ENCODE data around the gene NSD2. TPM values are rescaled to one million over a fixed set of nuclear protein-coding genes. Genes with fewer than 3 reads are reported as not detected.
"Not testable (repeated sequence)": the region's sequence is repeated elsewhere in the genome, so short reads cannot be mapped to it uniquely, and the experiment has no call there.

Gene NSD2
- total RNA-seq, 6 experiments from 2014 or later, result 65.2 to 121 (median 109) TPM

GRCh38 chr4:1991087-1991486, 119.9 kb downstream of the NSD2 start:
- Mint-ChIP-seq H3K27ac (no peak overlapping the region), H3K27me3 (ENCODE audit: insufficient read depth) (no peaks in the 10 kb centered on the region; the same call in 1 of the 2 replicates), H3K4me3 (no peak overlapping the region), H3K36me3 (ENCODE audit: low read depth) (peaks cover 16% of the 10 kb centered on the region), H3K9me3 (peaks cover 1% of the 10 kb centered on the region; the same call in 1 of the 2 replicates), H3K4me1 (ENCODE audit: low read depth) (no peaks in the 10 kb centered on the region)
- no peak for DNase-seq
- TF ChIP-seq CTCF (IDR thresholded peaks at IDR 0.05), result no peak

GRCh38 chr4:1991596-1992434, 120.6 kb downstream of the NSD2 start:
- Mint-ChIP-seq H3K36me3 (ENCODE audit: low read depth) (peaks cover 23% of the 10 kb centered on the region), H3K27ac (no peak overlapping the region), H3K9me3 (peaks cover 8% of the 10 kb centered on the region), H3K4me3 (no peak overlapping the region), H3K4me1 (ENCODE audit: low read depth) (no peaks in the 10 kb centered on the region), H3K27me3 (ENCODE audit: insufficient read depth) (no peaks in the 10 kb centered on the region; the same call in 1 of the 2 replicates)
- no peak for TF ChIP-seq CTCF (IDR thresholded peaks at IDR 0.05)
- no peak for DNase-seq

- H3K27ac Mint-ChIP-seq, result no peak overlapping the region
- peaks cover 31% of the 10 kb centered on the region for H3K36me3 Mint-ChIP-seq (ENCODE audit: low read depth)
- no peaks in the 10 kb centered on the region for H3K4me1 Mint-ChIP-seq (ENCODE audit: low read depth)
- no peak for DNase-seq
- H3K4me3 Mint-ChIP-seq, result no peak overlapping the region
- TF ChIP-seq CTCF (IDR thresholded peaks at IDR 0.05), result no peak
- H3K27me3 Mint-ChIP-seq (ENCODE audit: insufficient read depth), result no peaks in the 10 kb centered on the region; the same call in 1 of the 2 replicates
- peaks cover 16% of the 10 kb centered on the region for H3K9me3 Mint-ChIP-seq
These were observed 121.4 kb downstream of the NSD2 start for GRCh38 chr4:1992468-1993168.

GRCh38 chr4:1993169-1993516, 122.0 kb downstream of the NSD2 start:
- H3K36me3 Mint-ChIP-seq (ENCODE audit: low read depth), result peaks cover 36% of the 10 kb centered on the region
- peaks cover 22% of the 10 kb centered on the region for H3K9me3 Mint-ChIP-seq

GRCh38 chr4:1993718-1994516, 122.7 kb downstream of the NSD2 start:
- H3K36me3 Mint-ChIP-seq (ENCODE audit: low read depth), result peaks cover 44% of the 10 kb centered on the region
- not testable (repeated sequence) for H3K27me3 Mint-ChIP-seq (ENCODE audit: insufficient read depth); H3K27ac Mint-ChIP-seq; H3K4me1 Mint-ChIP-seq (ENCODE audit: low read depth); H3K4me3 Mint-ChIP-seq; DNase-seq
- peaks cover 29% of the 10 kb centered on the region for H3K9me3 Mint-ChIP-seq

More at GRCh38 chr4:1993169-1993516, 122.0 kb downstream of the NSD2 start:
- DNase-seq, result no peak
- Mint-ChIP-seq H3K4me1 (ENCODE audit: low read depth) (no peaks in the 10 kb centered on the region), H3K4me3 (no peak overlapping the region), H3K27ac (no peak overlapping the region), H3K27me3 (ENCODE audit: insufficient read depth) (no peaks in the 10 kb centered on the region; the same call in 1 of the 2 replicates)
- TF ChIP-seq CTCF (IDR thresholded peaks at IDR 0.05), result no peak

All from HFFc6 (cell line).